Measurements from ENCODE around the gene SH3BP1.

Gene SH3BP1

DNA sequence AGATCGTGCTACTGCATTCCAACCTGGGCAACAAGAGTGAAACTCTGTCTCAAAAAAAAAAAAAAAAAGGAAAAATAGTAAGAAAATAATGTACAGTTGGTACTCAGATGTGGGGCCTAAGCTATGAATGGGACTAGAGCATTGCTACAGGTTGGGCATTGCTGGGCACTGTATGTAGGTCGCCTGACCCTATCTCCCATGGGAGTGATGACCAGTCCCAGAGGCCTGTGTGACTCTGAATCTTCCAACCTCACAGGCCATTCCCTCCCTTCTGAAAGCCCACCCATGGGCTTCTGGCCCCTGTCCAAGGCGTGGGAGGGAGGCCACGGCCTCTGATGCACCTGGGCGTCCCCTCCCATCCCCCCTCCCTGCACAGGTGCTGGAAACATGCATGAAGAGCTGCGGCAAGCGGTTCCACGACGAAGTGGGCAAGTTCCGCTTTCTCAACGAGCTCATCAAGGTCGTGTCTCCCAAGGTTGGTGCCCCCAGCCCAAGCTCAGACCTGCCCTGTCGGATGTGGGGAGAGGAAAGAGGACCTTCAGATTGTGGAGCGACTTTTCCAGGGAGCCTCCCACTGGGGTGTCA lies 21.3 kb upstream of the SH3BP1 start:
- Histone ChIP-seq H3K36me3 (ENCODE audit: control insufficient read depth, insufficient read depth, low read length) (no peaks in the 10 kb centered on the region), H3K79me2 (no peaks in the 10 kb centered on the region)

GRCh38 chr22:37618674-37619073 lies 20.8 kb upstream of the SH3BP1 start:
- H3K4me1 ChIP-seq = peaks cover 1% of the 10 kb centered on the region
- no peaks in the 10 kb centered on the region for H3K27me3 ChIP-seq (ENCODE audit: control insufficient read depth, insufficient read depth, low read length)
- no peaks in the 10 kb centered on the region for H3K9me3 ChIP-seq (ENCODE audit: control insufficient read depth, low read length)
- H3K27ac ChIP-seq = no peak overlapping the region
- no peak overlapping the region for H2AFZ ChIP-seq
- H3K36me3 ChIP-seq (ENCODE audit: control insufficient read depth, insufficient read depth, low read length) = no peaks in the 10 kb centered on the region
- H3K9ac ChIP-seq = no peak overlapping the region
- no peaks in the 10 kb centered on the region for H3K79me2 ChIP-seq
- H3K4me3 ChIP-seq (ENCODE audit: low read depth, low read length) = no peak overlapping the region
- no peak overlapping the region for H3K4me2 ChIP-seq (ENCODE audit: low read length)
- TF ChIP-seq, protein P1, sequence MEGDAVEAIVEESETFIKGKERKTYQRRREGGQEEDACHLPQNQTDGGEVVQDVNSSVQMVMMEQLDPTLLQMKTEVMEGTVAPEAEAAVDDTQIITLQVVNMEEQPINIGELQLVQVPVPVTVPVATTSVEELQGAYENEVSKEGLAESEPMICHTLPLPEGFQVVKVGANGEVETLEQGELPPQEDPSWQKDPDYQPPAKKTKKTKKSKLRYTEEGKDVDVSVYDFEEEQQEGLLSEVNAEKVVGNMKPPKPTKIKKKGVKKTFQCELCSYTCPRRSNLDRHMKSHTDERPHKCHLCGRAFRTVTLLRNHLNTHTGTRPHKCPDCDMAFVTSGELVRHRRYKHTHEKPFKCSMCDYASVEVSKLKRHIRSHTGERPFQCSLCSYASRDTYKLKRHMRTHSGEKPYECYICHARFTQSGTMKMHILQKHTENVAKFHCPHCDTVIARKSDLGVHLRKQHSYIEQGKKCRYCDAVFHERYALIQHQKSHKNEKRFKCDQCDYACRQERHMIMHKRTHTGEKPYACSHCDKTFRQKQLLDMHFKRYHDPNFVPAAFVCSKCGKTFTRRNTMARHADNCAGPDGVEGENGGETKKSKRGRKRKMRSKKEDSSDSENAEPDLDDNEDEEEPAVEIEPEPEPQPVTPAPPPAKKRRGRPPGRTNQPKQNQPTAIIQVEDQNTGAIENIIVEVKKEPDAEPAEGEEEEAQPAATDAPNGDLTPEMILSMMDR (IDR thresholded peaks at IDR 0.05) = no peak

More for the DNA sequence above, 21.3 kb upstream of the SH3BP1 start:
- no peak overlapping the region for H3K4me3 ChIP-seq (ENCODE audit: low read depth, low read length)
- H3K27me3 ChIP-seq (ENCODE audit: control insufficient read depth, insufficient read depth, low read length) = no peaks in the 10 kb centered on the region
- no peak overlapping the region for H2AFZ ChIP-seq
- TF ChIP-seq, protein P1 (IDR thresholded peaks at IDR 0.05) = no peak
- no peaks in the 10 kb centered on the region for H3K4me1 ChIP-seq
- no peak overlapping the region for H3K4me2 ChIP-seq (ENCODE audit: low read length)
- no peaks in the 10 kb centered on the region for H3K9me3 ChIP-seq (ENCODE audit: control insufficient read depth, low read length)
- no peak overlapping the region for H3K27ac ChIP-seq
- H3K9ac ChIP-seq = no peak overlapping the region

DNA sequence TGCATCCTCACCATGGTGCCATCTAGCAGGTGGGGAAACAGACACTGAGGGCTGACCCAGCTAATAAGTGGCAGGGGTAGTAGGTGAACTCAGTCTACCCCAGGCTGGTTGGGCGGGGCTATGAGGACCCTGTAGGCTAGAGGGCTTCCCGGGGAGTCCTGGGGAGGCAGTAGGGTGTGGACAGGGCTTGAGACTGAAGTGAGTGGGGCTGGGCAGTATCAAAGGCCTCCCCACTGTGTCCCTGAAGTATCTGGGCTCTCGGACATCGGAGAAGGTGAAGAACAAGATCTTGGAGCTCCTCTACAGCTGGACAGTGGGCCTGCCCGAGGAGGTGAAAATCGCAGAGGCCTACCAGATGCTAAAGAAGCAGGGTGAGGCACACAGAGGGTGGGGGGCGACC lies 19.5 kb upstream of the SH3BP1 start:
- Histone ChIP-seq H3K4me2 (ENCODE audit: low read length) (no peak overlapping the region), H3K36me3 (ENCODE audit: control insufficient read depth, insufficient read depth, low read length) (no peaks in the 10 kb centered on the region)

DNA sequence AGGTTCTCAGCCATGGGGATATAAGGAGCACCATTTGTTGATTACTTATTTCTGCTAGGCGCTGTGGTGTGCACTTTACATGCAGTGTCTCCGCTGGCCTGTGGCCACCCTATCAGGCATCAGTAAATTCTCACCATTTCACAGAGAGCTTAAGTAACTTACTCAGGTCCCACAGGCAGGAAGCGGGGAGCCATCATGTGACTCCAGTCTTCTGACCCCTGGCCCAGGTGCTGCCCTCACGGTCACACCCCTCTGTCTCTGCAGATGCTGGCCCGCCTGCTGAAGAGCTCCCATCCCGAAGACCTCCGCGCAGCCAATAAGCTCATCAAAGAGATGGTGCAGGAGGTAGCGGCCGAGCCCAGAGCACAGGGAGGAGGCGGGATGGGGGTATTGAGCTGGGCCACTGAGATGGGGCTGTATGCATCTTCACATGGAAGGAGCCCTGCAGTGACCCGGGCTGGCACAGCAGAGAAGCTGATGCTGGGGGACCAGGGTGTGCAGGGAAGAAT lies 18.1 kb upstream of the SH3BP1 start:
- Histone ChIP-seq H3K4me3 (ENCODE audit: low read depth, low read length) (no peak overlapping the region), H3K36me3 (ENCODE audit: control insufficient read depth, insufficient read depth, low read length) (no peaks in the 10 kb centered on the region), H3K4me2 (ENCODE audit: low read length) (no peak overlapping the region), H2AFZ (no peak overlapping the region), H3K9ac (no peak overlapping the region), H3K27ac (no peak overlapping the region), H3K9me3 (ENCODE audit: control insufficient read depth, low read length) (no peaks in the 10 kb centered on the region), H3K4me1 (peaks cover 4% of the 10 kb centered on the region), H3K79me2 (no peaks in the 10 kb centered on the region), H3K27me3 (ENCODE audit: control insufficient read depth, insufficient read depth, low read length) (no peaks in the 10 kb centered on the region)
- TF ChIP-seq, protein P1 (IDR thresholded peaks at IDR 0.05) = no peak

More for the DNA sequence above, 19.5 kb upstream of the SH3BP1 start:
- no peak overlapping the region for H2AFZ ChIP-seq
- H3K9ac ChIP-seq = no peak overlapping the region
- peaks cover 4% of the 10 kb centered on the region for H3K4me1 ChIP-seq
- H3K4me3 ChIP-seq (ENCODE audit: low read depth, low read length) = no peak overlapping the region
- no peak overlapping the region for H3K27ac ChIP-seq
- no peaks in the 10 kb centered on the region for H3K79me2 ChIP-seq
- TF ChIP-seq, protein P1 (IDR thresholded peaks at IDR 0.05) = no peak
- no peaks in the 10 kb centered on the region for H3K27me3 ChIP-seq (ENCODE audit: control insufficient read depth, insufficient read depth, low read length)
- H3K9me3 ChIP-seq (ENCODE audit: control insufficient read depth, low read length) = no peaks in the 10 kb centered on the region
